Thyroid gland (tissue), 4 donors: Measurements from ENCODE around the gene PHLPP1. TPM values are rescaled to one million over a fixed set of nuclear protein-coding genes. Genes with fewer than 3 reads are reported as not detected.
"Not testable (repeated sequence)": the region's sequence is repeated elsewhere in the genome, so short reads cannot be mapped to it uniquely, and the experiment has no call there.

Source experiments
- DNase-seq, 2 donors: peaks; one replicate each; pipeline ENCODE4 v3.0.0-alpha.2; 2019
- H3K27ac ChIP-seq, 3 donors: fragments of 200-600 bp; sonication (generic); 1 replicate in 2 of 3; 2 replicates in 1 of 3; pipeline ENCODE4 v1.5.1; 2016 to 2019; ENCODE audit warnings: mild to moderate bottlenecking in 1 of 3, moderate library complexity in 1 of 3
- H3K27me3 ChIP-seq: fragments of 200-600 bp; sonication (generic); one replicate; pipeline ENCODE4 v1.5.1; 2019
- H3K36me3 ChIP-seq, 2 donors: fragments of 200-600 bp; sonication (generic); one replicate each; pipeline ENCODE4 v1.5.1; 2016 to 2019
- H3K4me1 ChIP-seq, 2 donors: fragments of 200-600 bp; sonication (generic); one replicate each; pipeline ENCODE4 v1.5.1; 2017 to 2019
- H3K4me3 ChIP-seq, 3 donors: fragments of 200-600 bp; sonication (generic); replicated peaks in 1 of 3; 1 replicate in 2 of 3; 2 replicates in 1 of 3; pipeline ENCODE4 v1.5.1; 2016; ENCODE audit warnings: mild to moderate bottlenecking in 1 of 3
- H3K9me3 ChIP-seq: fragments of 200-600 bp; sonication (generic); one replicate; pipeline ENCODE4 v1.5.1; 2017
- CTCF ChIP-seq, 6 experiments: fragments of 200-600 bp in 3 of 6; fragments of 450-650 bp in 3 of 6; sonication (generic) in 3 of 6; IDR thresholded peaks; one replicate each; pipeline ENCODE4 v1.5.1; 2016 to 2019; ENCODE audit warnings: antibody characterized with exemption in 6 of 6, mild to moderate bottlenecking in 2 of 6, inconsistent platforms in 1 of 6, moderate library complexity in 1 of 6
- POLR2A ChIP-seq, 2 donors: fragments of 450-650 bp; IDR thresholded peaks; one replicate each; pipeline ENCODE4 v1.6.1; 2017; ENCODE audit warnings: antibody characterized with exemption in 2 of 2, mild to moderate bottlenecking in 2 of 2, moderate library complexity in 1 of 2
- WGBS, 2 donors: methylation state at CpG; one replicate each; pipeline ENCODE4 v1.1.5; 2017; 5-methylcytosine and 5-hydroxymethylcytosine counted together
- intact Hi-C: fragments of 100-400 bp; cut with DNase I; formaldehyde crosslinking; loops from one replicate; pipeline ENCODE4 v1.15.1; 2023
- total RNA-seq, 4 donors: library from RNA; depleted of rRNA; stranded (reverse); fragments of >200 nt; gene quantifications; one replicate each; pipeline ENCODE4 v1.2.3, GENCODE V29; 2016

Gene PHLPP1
- total RNA-seq, 4 donors from 2014 or later = 14.6 to 22.7 (median 20.4) TPM

GRCh38 chr18:62697636-62698035 lies 17.7 kb upstream of the PHLPP1 start:
- intact Hi-C loops = no loop called here
- DNase-seq = no peak
- Histone ChIP-seq H3K4me3 (no peak overlapping the region), H3K27ac (no peak overlapping the region), H3K9me3 (no peaks in the 10 kb centered on the region), H3K27me3 (no peaks in the 10 kb centered on the region), H3K4me1 (no peaks in the 10 kb centered on the region), H3K36me3 (no peaks in the 10 kb centered on the region)
- TF ChIP-seq CTCF (IDR thresholded peaks at IDR 0.05) = no peak
- no peak for TF ChIP-seq POLR2A (IDR thresholded peaks at IDR 0.05)

GRCh38 chr18:62702259-62702658 lies 13.1 kb upstream of the PHLPP1 start:
- no peaks in the 10 kb centered on the region for H3K27me3 ChIP-seq
- H3K4me1 ChIP-seq = no peaks in the 10 kb centered on the region
- intact Hi-C loops = no loop called here
- no peak overlapping the region for H3K27ac ChIP-seq
- no peak for DNase-seq
- no peaks in the 10 kb centered on the region for H3K36me3 ChIP-seq
- H3K9me3 ChIP-seq = no peaks in the 10 kb centered on the region
- no peak overlapping the region for H3K4me3 ChIP-seq
- TF ChIP-seq CTCF (IDR thresholded peaks at IDR 0.05) = no peak
- TF ChIP-seq POLR2A (IDR thresholded peaks at IDR 0.05) = no peak
- 64 to 70% methylated on average over 9 of the region's 9 CpGs for WGBS, 2 donors

GRCh38 chr18:62706879-62707278 lies 8.5 kb upstream of the PHLPP1 start:
- H3K4me3 ChIP-seq, H3K27me3 ChIP-seq, H3K36me3 ChIP-seq, DNase-seq, H3K4me1 ChIP-seq, intact Hi-C loops, H3K9me3 ChIP-seq, H3K27ac ChIP-seq: not testable (repeated sequence)
- 92 to 94% methylated on average over 8 of the region's 8 CpGs for WGBS, 2 donors

GRCh38 chr18:62709908-62710307 lies 5.4 kb upstream of the PHLPP1 start:
- not testable (repeated sequence) for H3K9me3 ChIP-seq, H3K4me1 ChIP-seq, DNase-seq, H3K4me3 ChIP-seq, H3K27ac ChIP-seq, H3K36me3 ChIP-seq, H3K27me3 ChIP-seq
- intact Hi-C loops = loop anchor here (5.0 kb wide), 1 partner anchor 272 kb away; no protein-coding TSS in a partner anchor
- 94 to 95% methylated on average over 11 of the region's 11 CpGs for WGBS, 2 donors

- Histone ChIP-seq H3K4me3 (no peak overlapping the region), H3K9me3 (no peaks in the 10 kb centered on the region), H3K27ac (no peak overlapping the region), H3K4me1 (peaks cover 0 to 5% of the 10 kb centered on the region in 2 donors), H3K36me3 (no peaks in the 10 kb centered on the region), H3K27me3 (no peaks in the 10 kb centered on the region)
- intact Hi-C loops = loop anchor here (5.0 kb wide), 1 partner anchor 272 kb away; no protein-coding TSS in a partner anchor
- no peak for DNase-seq
- TF ChIP-seq CTCF (IDR thresholded peaks at IDR 0.05) (no peak), POLR2A (IDR thresholded peaks at IDR 0.05) (no peak)
Observed at GRCh38 chr18:62710417-62710816, 4.9 kb upstream of the PHLPP1 start.

GRCh38 chr18:62711781-62712180 lies 3.6 kb upstream of the PHLPP1 start:
- H3K4me3 ChIP-seq = no peak overlapping the region
- no peaks in the 10 kb centered on the region for H3K9me3 ChIP-seq
- DNase-seq = no peak
- H3K4me1 ChIP-seq = peaks cover 0 to 5% of the 10 kb centered on the region in 2 donors
- H3K36me3 ChIP-seq = no peaks in the 10 kb centered on the region
- TF ChIP-seq POLR2A (IDR thresholded peaks at IDR 0.05) (no peak), CTCF (IDR thresholded peaks at IDR 0.05) (no peak)
- 96 to 98% methylated on average over 13 of the region's 13 CpGs for WGBS, 2 donors
- intact Hi-C loops = loop anchor here (5.0 kb wide), 1 partner anchor 271 kb away; no protein-coding TSS in a partner anchor
- no peak overlapping the region for H3K27ac ChIP-seq
- H3K27me3 ChIP-seq = no peaks in the 10 kb centered on the region
